Activated T-helper 1 cell treated with anti-CD3 and anti-CD28 coated beads, Interleukin-12 subunit alpha, Interleukin-12 subunit beta, Interleukin-2, Interleukin-4 antibody, amounts not matched to agents 30 ng/mL and 10 ng/mL and 1 ng/mL, durations not matched to agents 14 hours and 24 hours and 36 hours (primary cell): ENCODE results near the gene IFI30. TPM values are rescaled to one million over a fixed set of nuclear protein-coding genes. Genes with fewer than 3 reads are reported as not detected.

Experiments
- DNase-seq: peaks from one replicate; pipeline ENCODE4 v3.0.0; 2021; ENCODE audit warnings: low spot score
- H3K27ac Mint-ChIP-seq: one replicate; pipeline ENCODE4 v1.8.0; 2021; ENCODE audit warnings: mild to moderate bottlenecking, mixed read lengths
- H3K27me3 Mint-ChIP-seq: one replicate; pipeline ENCODE4 v1.8.0; 2022; ENCODE audit warnings: mild to moderate bottlenecking, moderate library complexity, mixed read lengths; ENCODE audit not compliant: insufficient read depth
- H3K36me3 Mint-ChIP-seq: one replicate; pipeline ENCODE4 v1.8.0; 2021; ENCODE audit warnings: low read depth, mixed read lengths
- H3K4me1 Mint-ChIP-seq: one replicate; pipeline ENCODE4 v1.8.0; 2021; ENCODE audit warnings: low read depth, mixed read lengths
- H3K4me3 Mint-ChIP-seq: one replicate; pipeline ENCODE4 v1.8.0; 2021; ENCODE audit warnings: mild to moderate bottlenecking, moderate library complexity, mixed read lengths
- H3K9me3 Mint-ChIP-seq: one replicate; pipeline ENCODE4 v1.8.0; 2021; ENCODE audit warnings: mixed read lengths
- intact Hi-C: fragments of 100-400 bp; cut with micrococcal nuclease; formaldehyde crosslinking; loops from one replicate; pipeline ENCODE4 v1.15.1; 2024
- total RNA-seq: library from RNA; stranded (reverse); gene quantifications from 2 replicates; pipeline ENCODE4 v1.2.3, GENCODE V29; 2022

The IFI30 gene
- total RNA-seq, 1 donor from 2014 or later = 49.9 TPM

GRCh38 chr19:18218600-18218999, 45.0 kb downstream of the IFI30 start:
- no peak overlapping the region for H3K4me3 Mint-ChIP-seq
- no peak for DNase-seq
- intact Hi-C loops = no loop called here
- no peaks in the 10 kb centered on the region for H3K4me1 Mint-ChIP-seq
- no peak overlapping the region for H3K27ac Mint-ChIP-seq
- H3K9me3 Mint-ChIP-seq = no peaks in the 10 kb centered on the region
- H3K27me3 Mint-ChIP-seq = peaks cover 14% of the 10 kb centered on the region
- no peaks in the 10 kb centered on the region for H3K36me3 Mint-ChIP-seq

GRCh38 chr19:18219911-18220631, 46.5 kb downstream of the IFI30 start:
- H3K27me3 Mint-ChIP-seq = peaks cover 23% of the 10 kb centered on the region
- no peak overlapping the region for H3K27ac Mint-ChIP-seq
- DNase-seq = no peak
- intact Hi-C loops = loop anchor here (5.0 kb wide), 1 partner anchor 197 kb away; the partner anchor contains the start of gene SSBP4
- no peaks in the 10 kb centered on the region for H3K9me3 Mint-ChIP-seq
- no peak overlapping the region for H3K4me3 Mint-ChIP-seq
- H3K36me3 Mint-ChIP-seq = peaks cover 5% of the 10 kb centered on the region
- H3K4me1 Mint-ChIP-seq = peaks cover 9% of the 10 kb centered on the region

GRCh38 chr19:18220632-18221275, 47.1 kb downstream of the IFI30 start:
- peaks cover 9% of the 10 kb centered on the region for H3K4me1 Mint-ChIP-seq
- H3K9me3 Mint-ChIP-seq = no peaks in the 10 kb centered on the region
- intact Hi-C loops = loop anchor here (5.0 kb wide), 1 partner anchor 197 kb away; the partner anchor contains the start of gene SSBP4
- peaks cover 30% of the 10 kb centered on the region for H3K27me3 Mint-ChIP-seq
- peaks cover 5% of the 10 kb centered on the region for H3K36me3 Mint-ChIP-seq
- no peak overlapping the region for H3K27ac Mint-ChIP-seq
- DNase-seq = no peak
- H3K4me3 Mint-ChIP-seq = no peak overlapping the region

GRCh38 chr19:18221815-18222725, 48.5 kb downstream of the IFI30 start:
- H3K27me3 Mint-ChIP-seq = peaks cover 39% of the 10 kb centered on the region
- DNase-seq = no peak
- H3K4me3 Mint-ChIP-seq = no peak overlapping the region
- H3K27ac Mint-ChIP-seq = no peak overlapping the region
- peaks cover 5% of the 10 kb centered on the region for H3K36me3 Mint-ChIP-seq
- H3K4me1 Mint-ChIP-seq = peaks cover 9% of the 10 kb centered on the region
- intact Hi-C loops = loop anchor here (5.0 kb wide), 1 partner anchor 195 kb away; the partner anchor contains the start of gene SSBP4
- no peaks in the 10 kb centered on the region for H3K9me3 Mint-ChIP-seq

- Mint-ChIP-seq H3K27me3 (peaks cover 48% of the 10 kb centered on the region), H3K4me1 (peaks cover 9% of the 10 kb centered on the region), H3K4me3 (peak overlapping the region; percentile 87), H3K36me3 (peaks cover 5% of the 10 kb centered on the region), H3K27ac (peak overlapping the region; percentile 76), H3K9me3 (no peaks in the 10 kb centered on the region)
- DNase-seq = peak; percentile 12
- intact Hi-C loops = loop anchor here (1.0 to 5.0 kb wide), 5 partner anchors 9 to 193 kb away; partner anchors contain the start of genes RAB3A and SSBP4
Observed at GRCh38 chr19:18223860-18224524, 50.4 kb downstream of the IFI30 start.

- H3K27me3 Mint-ChIP-seq = peaks cover 52% of the 10 kb centered on the region
- intact Hi-C loops = loop anchor here (1.0 to 5.0 kb wide), 6 partner anchors 9 to 193 kb away; partner anchors contain the start of genes RAB3A and SSBP4
- no peaks in the 10 kb centered on the region for H3K9me3 Mint-ChIP-seq
- peak; percentile 86 for DNase-seq
- H3K27ac Mint-ChIP-seq = peak overlapping the region; percentile 76
- peaks cover 5% of the 10 kb centered on the region for H3K36me3 Mint-ChIP-seq
- H3K4me3 Mint-ChIP-seq = peak overlapping the region; percentile 87
- H3K4me1 Mint-ChIP-seq = peaks cover 9% of the 10 kb centered on the region
Observed at GRCh38 chr19:18224525-18225354, 51.1 kb downstream of the IFI30 start.

GRCh38 chr19:18225355-18225701, 51.7 kb downstream of the IFI30 start:
- no peak for DNase-seq
- Mint-ChIP-seq H3K9me3 (no peaks in the 10 kb centered on the region), H3K36me3 (peaks cover 5% of the 10 kb centered on the region), H3K4me3 (peak overlapping the region; percentile 54), H3K4me1 (peaks cover 9% of the 10 kb centered on the region), H3K27me3 (peaks cover 53% of the 10 kb centered on the region), H3K27ac (no peak overlapping the region)
- intact Hi-C loops = loop anchor here (2.0 to 5.0 kb wide), 2 partner anchors 25 to 167 kb away; no protein-coding TSS in a partner anchor

- H3K4me3 Mint-ChIP-seq = peak within 1 kb of the TSS; percentile 54
- peaks cover 9% of the 10 kb centered on the region for H3K4me1 Mint-ChIP-seq
- no peak within 1 kb of the TSS for H3K27ac Mint-ChIP-seq
- no peaks in the 10 kb centered on the region for H3K9me3 Mint-ChIP-seq
- H3K36me3 Mint-ChIP-seq = peaks cover 5% of the 10 kb centered on the region
- intact Hi-C loops = loop anchor here (2.0 to 5.0 kb wide), 2 partner anchors 25 to 166 kb away; no protein-coding TSS in a partner anchor
- DNase-seq = no peak
- peaks cover 57% of the 10 kb centered on the region for H3K27me3 Mint-ChIP-seq
Observed at GRCh38 chr19:18225702-18226468, 52.3 kb downstream of the IFI30 start, which contains the start of gene PDE4C. PDE4C (minus strand) TSS chr19:18226438; CDS start chr19:18226415, 23 bp downstream.

- intact Hi-C loops = loop anchor here (5.0 kb wide), 1 partner anchor 165 kb away; no protein-coding TSS in a partner anchor
- Mint-ChIP-seq H3K9me3 (no peaks in the 10 kb centered on the region), H3K4me3 (no peak overlapping the region), H3K4me1 (peaks cover 9% of the 10 kb centered on the region), H3K27me3 (peaks cover 66% of the 10 kb centered on the region), H3K27ac (no peak overlapping the region), H3K36me3 (peaks cover 5% of the 10 kb centered on the region)
- no peak for DNase-seq
Observed at GRCh38 chr19:18226956-18227780, 53.6 kb downstream of the IFI30 start.
